Glomerular visceral epithelial cell (primary cell): ENCODE results near the gene RIPK3.
"Not testable (repeated sequence)": the region's sequence is repeated elsewhere in the genome, so short reads cannot be mapped to it uniquely, and the experiment has no call there.

Source experiments
- DNase-seq: peaks from one replicate; pipeline ENCODE4 v3.0.0-alpha.2; 2016; ENCODE audit errors: extremely low spot score

Gene RIPK3

GRCh38 chr14:24339284-24340151 is at the start of gene RIPK3:
Gene RIPK3 (minus strand): TSS chr14:24339991. CDS start chr14:24339826, 165 bp downstream.
- no peak for DNase-seq

GRCh38 chr14:24389226-24389848 is 49.5 kb upstream of the RIPK3 start:
- no peak for DNase-seq

DNA sequence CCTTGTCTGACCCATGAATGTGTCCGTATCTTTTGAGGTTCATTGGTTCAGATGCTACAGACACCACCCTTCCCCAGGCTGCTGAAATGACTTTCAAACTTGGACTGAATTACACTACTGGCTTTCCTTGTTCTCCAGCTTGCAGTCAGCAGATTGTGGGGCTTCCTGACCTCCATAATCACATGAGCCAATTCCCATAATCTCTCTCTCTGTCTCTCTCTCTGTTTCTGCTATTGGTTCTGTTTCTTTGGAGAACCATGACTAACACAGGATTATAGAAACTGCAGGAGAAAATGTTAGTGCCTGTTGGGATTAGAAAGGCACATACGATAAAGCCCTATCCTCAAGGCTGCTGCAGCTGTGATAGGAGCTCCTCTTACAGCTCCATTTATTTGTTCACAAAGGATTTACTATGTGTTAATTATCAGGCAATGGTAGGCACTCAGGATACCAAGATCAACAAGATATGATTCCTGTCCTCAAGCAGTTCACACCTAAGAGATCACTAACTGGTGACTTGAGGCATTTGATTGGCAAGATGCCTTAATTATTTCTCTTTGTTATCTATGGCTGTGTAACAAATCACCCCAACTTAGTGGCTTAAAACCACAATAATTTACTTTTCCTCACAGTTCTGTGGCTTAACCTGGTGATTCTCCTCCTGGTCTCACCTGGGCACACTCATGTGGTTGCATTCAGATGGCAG is 48.8 kb upstream of the RIPK3 start:
- DNase-seq: no peak

GRCh38 chr14:24387579-24387978 is 47.8 kb upstream of the RIPK3 start:
- DNase-seq: not testable (repeated sequence)

- no peak for DNase-seq
Observed at GRCh38 chr14:24387009-24387345, 47.2 kb upstream of the RIPK3 start.

DNA sequence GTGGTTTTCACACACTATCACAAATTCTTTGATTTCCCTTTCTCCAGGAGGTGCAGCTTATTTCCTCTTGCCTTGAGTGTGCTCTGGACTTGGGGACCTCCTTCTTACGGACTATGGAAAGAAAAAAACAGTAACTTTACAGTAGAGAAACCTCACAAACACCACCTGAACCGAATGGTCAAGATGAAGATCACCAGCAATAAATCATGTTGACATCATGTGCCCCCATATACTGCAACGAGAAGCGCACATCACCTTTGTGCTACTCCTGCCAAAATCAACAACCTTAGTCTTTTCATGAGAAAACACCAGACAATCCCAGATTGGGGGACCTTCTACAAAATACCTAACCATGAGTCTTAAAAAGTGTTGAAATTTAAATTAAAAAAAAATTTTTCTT is 45.7 kb upstream of the RIPK3 start:
- DNase-seq: no peak

DNA sequence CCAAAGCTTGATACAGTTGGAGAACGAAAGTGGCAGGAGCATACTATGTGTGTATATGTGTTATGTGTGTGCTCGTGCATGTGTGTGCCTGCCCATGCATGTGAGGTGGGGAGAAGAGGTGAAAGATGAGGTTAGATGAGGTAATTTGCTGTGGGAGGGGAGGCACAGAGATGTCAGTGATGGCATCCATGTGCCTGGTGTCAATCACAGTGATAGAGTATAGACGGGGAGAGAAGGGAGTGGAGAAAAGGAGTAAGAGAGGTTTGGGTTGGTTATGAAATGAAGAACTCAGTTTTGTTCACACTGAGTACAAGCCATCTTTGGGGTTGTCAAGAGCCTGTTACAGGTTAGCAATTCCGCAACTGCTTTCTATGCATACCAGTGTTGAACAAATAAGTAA is 44.4 kb upstream of the RIPK3 start:
- DNase-seq: no peak

DNA sequence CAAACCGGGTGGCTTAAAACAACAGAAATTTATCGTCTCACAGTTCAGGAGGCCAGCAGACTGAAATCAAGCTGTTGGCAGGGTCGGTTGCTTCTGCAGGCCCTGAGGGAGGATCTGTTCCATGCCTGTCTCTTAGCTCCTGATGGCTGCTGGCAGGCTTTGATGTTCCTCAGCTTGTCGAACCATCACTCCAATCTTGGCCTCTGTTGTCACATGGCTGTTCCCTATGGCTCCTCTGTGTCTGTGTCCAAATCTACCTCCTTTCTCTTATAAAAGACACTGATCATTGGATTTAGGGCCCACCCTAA is 42.2 kb upstream of the RIPK3 start:
- DNase-seq: no peak

DNA sequence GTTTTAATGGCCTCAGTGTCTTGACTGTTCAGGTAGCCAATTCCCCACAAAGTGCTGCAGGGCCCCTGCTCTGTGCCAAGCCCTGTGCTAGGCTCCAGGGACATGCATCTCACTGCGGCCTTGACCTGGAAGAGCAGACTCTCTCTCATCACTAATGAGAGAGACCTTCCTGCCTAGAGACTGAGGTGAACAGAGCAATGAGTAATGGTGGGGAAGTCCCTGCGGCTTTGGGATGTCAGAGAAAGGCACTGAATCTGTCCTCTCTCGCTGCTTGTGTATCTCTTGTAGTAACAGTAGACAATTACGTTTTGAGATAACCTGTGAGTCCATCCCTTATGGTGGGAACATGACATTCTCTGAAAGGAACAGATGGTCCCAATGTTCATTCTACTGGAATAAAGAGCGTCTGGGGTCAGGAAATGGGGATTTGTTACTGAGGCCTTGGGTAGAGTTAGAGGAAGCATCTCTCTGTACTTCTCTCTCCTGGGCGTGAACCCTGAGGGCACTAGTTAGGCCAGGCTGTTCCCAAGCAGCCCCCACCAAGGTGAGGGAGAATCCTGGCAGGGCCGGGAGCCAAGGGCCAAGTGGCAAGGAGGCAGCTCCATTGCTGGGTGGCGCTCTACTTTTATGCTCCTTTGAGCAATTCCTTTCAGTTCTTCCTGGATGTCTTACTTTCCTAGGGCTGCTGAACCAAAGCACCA is 41.7 kb upstream of the RIPK3 start:
- DNase-seq: peak; percentile 36

- DNase-seq: no peak
Observed at GRCh38 chr14:24379907-24380730, 40.3 kb upstream of the RIPK3 start.

DNA sequence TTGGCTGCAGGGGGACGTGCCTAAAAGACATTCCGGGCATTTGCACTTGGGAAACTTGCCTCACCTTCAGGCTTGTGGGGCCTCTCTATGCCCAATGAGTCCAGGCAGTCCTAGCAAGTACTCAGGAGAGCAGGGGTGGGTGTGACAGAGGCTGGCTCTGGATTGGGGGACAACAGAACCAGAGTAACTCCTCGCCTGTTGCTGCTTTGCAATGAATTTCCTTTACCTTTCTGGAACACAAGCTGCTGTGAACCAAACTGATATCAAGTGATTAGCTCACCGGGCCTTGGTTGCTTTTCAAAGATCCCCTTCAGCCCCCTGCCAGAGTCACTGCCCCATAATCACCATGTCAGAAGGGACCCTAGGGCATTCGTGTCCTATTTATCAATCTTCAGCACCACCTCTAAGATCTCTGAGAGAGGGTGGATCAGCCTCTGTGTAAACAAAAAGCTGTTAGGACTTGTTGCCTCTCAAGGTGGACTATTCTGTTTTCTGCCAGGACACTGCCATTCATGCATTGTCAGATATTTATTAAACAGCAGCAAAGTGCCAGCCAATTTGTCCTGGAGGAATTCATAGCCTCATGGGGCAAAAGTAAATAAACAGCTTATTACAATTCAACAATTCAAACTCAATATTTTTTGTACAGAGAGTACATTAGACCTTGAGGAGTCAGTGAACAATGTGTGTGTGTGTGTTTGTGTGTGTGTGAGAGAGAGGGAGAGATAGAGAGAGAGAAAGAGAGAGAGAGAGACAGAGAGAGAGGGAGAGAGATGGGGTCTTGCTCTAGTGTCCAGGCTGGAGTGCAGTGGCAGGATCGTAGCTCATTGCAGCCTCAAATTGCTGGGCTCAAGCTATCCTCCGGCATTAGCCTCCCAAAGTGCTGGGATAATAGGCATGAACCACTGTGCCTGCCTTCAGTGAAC is 39.5 kb upstream of the RIPK3 start:
- DNase-seq: no peak

DNA sequence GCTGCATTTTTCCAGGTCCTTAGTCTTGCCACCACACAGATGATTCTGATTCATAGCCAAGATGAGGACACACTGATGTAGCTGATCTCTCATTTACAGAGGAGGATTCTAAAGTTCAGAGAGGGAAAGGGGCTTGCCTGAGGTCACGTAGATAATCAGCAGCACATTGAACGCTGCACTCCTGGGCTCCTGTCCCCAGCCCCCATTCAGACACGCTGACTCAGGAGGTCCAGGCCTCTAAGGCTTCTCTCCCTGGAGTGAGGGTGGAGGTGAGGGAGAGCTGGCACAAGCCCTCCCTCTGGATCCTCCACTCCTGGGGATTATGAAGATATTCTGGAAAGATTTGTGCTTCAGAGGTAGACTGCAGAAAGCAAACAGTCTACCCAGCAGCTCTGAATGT is 38.5 kb upstream of the RIPK3 start:
- no peak for DNase-seq

DNA sequence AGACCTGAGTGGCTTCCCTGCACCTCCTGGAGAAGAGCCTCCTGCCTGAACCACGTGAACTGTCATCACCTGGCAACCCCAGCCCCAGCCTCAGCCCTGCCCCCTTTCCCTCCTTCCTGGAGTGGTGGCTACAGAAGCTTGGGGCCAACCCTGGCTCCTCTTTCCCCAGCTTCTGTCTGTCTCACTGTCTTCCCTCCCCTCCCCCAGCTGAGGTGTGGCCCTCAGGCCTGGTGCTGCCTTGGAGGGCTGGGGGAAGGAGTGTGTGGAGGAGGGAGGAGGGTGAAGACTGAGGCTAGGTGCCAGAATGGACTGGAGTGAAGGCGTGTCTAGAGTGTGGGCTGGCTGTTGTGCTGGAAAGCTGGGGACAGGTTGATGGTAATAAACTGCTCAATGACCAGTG is 37.9 kb upstream of the RIPK3 start:
- DNase-seq: no peak

GRCh38 chr14:24377126-24377525 is 37.3 kb upstream of the RIPK3 start:
- no peak for DNase-seq

DNA sequence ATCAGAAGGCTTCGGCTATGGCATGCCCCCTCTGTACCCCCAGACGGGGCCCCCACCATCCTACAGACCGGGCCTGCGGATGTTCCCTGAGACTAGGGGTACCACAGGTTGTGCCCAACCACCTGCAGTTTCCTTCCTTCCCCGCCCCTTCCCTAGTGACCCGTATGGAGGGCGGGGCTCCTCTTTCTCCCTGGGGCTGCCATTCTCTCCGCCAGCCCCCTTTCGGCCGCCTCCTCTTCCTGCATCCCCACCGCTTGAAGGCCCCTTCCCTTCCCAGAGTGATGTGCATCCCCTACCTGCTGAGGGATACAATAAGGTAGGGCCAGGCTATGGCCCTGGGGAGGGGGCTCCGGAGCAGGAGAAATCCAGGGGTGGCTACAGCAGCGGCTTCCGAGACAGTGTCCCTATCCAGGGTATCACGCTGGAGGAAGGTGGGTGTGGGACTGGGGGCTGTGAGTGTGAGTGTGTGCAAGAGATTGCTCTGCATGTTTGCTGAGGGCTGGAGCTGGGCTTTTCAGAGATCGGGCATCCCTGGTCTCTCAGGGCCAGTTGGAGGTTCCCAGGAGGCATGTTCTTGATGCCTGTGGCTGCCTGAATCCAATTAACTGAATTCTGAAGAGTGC is 36.8 kb upstream of the RIPK3 start:
- DNase-seq: no peak

DNA sequence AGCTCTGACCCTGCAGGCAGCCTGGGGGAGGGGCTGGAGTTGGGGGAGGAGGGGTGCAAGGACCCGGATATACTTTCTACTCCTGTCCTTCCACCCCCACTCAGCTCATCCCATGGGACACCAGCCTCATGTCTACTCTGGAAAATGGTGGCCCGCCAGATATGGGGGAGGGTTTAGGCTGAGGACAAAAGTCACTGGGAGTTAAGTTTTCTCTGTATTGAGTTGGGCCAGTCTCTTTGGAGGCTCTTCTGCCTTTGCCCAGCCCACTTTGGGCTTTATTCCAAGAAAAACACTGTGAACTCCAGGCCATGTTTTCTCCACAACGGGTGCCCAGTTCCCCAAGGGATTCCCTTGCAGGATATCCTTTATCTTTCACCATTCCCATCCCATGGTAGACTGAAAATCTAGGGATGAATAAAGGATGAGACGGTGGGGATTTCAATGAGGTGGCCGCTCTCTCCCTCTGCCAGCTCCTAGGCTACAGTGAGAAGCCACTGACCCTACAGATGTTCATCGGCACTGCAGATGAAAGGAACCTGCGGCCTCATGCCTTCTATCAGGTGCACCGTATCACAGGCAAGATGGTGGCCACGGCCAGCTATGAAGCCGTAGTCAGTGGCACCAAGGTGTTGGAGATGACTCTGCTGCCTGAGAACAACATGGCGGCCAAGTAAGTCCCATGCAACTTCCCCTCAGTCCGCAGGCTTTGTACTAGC is 33.1 kb upstream of the RIPK3 start:
- DNase-seq: no peak

DNA sequence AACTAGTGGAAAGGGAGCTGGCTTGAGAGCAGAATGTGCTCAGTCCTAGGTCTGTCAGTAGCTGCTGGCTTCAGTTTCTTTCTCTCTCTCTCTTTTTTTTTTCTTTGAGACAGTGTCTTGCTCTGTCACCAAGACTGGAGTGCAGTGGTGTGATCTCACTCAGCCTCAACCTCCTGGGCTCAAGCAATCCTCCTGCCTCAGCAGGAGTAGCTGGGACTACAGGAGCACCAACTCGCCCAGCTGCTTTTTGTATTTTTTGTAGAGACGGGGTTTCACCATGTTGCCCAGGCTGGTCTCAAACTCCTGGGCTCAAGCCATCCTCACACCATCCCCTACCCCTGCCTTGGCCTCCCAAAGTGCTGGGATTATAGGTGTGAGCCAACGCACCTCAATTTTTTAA is 31.8 kb upstream of the RIPK3 start:
- not testable (repeated sequence) for DNase-seq

DNA sequence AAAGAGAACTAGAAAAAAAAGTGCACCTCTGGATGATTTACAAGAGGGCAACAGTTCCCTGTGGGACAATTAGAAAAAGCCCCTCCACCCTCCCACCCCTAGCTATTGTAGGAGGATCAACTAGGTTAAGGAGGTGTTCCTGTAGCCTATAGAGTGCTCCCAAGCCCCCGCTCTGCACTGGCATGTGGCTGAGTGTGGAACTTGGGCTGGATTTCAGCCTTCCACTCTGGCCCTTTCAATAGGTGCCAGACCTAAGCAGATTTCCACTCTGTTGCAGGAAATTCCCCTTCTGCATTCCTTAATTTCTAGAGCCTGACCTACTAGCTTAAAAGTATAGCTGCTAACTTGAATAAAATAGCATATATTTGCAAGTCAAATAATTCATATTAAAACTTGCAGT is 31.0 kb upstream of the RIPK3 start:
- no peak for DNase-seq
